ENCODE data around the gene KRT17.
"Not testable (repeated sequence)": the region's sequence is repeated elsewhere in the genome, so short reads cannot be mapped to it uniquely, and the experiment has no call there.

The KRT17 gene

DNA sequence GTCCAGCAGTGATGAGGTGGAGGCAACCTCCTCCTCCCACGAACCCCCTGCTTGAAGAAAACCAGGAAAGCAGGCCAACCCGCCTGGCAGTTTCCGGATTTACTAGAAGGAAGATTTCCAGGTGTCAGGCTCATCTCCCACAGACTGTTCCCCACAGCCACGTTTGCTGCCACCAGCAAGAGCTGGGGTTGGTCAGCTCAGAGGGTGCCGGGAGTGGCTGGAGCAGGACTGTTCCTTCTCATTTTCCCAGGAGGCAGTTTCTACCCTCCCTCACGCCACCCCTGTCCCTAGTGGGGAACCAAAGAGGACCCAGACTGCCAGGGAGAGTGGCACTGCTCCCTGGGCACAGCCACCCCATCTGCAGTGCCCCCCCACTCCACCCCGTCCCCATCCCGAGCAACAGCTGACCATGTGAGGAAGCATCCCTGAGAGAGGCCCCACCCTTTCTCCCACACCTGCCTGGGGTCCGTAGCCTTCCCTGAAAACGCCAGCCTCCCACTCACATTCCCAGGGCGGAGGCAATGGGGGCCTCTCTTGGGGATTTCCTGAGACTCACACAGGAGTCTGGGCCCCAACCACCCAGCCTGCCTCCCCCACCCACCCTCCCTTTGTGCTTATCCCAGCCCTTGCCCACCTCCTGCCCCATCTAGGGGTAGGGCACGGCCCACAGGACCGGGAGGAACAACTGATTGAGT, 5.9 kb downstream of the KRT17 start:
- no peak for DNase-seq (ENCODE audit: low read depth)
- TF ChIP-seq, protein P1, sequence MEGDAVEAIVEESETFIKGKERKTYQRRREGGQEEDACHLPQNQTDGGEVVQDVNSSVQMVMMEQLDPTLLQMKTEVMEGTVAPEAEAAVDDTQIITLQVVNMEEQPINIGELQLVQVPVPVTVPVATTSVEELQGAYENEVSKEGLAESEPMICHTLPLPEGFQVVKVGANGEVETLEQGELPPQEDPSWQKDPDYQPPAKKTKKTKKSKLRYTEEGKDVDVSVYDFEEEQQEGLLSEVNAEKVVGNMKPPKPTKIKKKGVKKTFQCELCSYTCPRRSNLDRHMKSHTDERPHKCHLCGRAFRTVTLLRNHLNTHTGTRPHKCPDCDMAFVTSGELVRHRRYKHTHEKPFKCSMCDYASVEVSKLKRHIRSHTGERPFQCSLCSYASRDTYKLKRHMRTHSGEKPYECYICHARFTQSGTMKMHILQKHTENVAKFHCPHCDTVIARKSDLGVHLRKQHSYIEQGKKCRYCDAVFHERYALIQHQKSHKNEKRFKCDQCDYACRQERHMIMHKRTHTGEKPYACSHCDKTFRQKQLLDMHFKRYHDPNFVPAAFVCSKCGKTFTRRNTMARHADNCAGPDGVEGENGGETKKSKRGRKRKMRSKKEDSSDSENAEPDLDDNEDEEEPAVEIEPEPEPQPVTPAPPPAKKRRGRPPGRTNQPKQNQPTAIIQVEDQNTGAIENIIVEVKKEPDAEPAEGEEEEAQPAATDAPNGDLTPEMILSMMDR (IDR thresholded peaks at IDR 0.05; ENCODE audit: control insufficient read depth, extremely low read depth, insufficient read depth): no peak
- H3K4me3 ChIP-seq (ENCODE audit: low read depth, low read length): no peak overlapping the region

DNA sequence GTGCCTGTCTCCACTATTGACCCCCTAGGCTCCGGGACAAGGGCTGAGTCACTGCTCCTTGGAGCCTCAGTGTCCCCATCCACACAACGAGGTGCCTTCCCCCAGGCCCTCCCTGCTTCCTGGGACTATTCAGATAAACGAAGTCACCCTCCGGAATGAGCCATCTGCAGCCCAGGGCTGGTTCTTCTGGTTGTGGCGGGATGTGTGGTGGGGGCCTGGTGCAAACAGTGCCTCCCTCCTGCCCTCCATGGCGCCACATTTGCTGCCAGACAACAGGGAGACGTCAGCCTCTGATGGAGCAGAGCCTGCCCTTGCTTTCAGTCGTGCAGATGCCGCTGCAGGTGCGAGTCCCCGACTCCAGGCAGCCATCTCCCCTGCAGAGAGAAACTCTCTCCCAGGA, 6.7 kb downstream of the KRT17 start:
- no peak for DNase-seq (ENCODE audit: low read depth)
- no peak overlapping the region for H3K4me3 ChIP-seq (ENCODE audit: low read depth, low read length)
- TF ChIP-seq, protein P1 (IDR thresholded peaks at IDR 0.05; ENCODE audit: control insufficient read depth, extremely low read depth, insufficient read depth): no peak

DNA sequence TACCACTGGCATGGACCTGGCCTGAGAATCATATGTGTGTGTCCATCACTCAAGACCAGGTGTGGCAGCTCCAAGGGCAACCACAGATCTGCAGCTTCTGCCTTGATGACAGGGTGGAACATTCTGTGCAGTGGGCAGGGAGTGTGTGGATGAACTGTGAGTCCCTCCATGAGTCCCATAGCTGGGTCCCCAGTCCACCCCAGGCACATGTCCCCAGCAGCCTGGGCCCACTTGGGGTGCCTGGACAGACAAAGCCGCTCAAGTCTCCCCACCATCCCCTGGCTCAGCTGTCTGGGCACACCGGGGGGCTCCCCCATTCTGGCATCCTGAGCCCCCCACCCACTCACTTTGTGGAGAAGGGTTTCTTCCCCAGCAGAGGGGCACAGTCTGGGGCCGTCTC, 7.2 kb downstream of the KRT17 start:
- TF ChIP-seq, protein P1 (IDR thresholded peaks at IDR 0.05; ENCODE audit: control insufficient read depth, extremely low read depth, insufficient read depth): no peak

DNA sequence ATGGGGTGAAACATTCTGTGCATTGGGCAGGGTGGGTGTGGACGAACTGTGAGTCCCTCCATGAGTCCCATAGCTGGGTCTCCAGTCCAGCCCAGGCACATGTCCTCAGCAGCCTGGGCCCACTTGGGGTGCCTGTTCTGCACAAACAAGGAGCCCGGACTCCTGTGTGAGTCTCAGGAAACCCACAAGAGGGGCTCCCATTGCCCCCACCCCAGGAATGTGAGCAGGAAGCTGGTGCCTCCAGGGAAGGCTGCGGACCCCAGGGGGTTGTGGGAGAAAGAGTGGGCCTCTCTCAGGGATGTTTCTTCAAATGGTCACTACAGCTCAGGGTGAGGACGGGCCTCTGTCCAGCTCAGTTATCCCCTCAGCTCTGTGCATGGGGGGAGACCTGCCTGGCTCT, 7.9 kb downstream of the KRT17 start:
- not testable (repeated sequence) for H3K4me3 ChIP-seq (ENCODE audit: low read depth, low read length); DNase-seq (ENCODE audit: low read depth)

More for the DNA sequence above, 7.2 kb downstream of the KRT17 start:
- DNase-seq (ENCODE audit: low read depth): no peak
- no peak overlapping the region for H3K4me3 ChIP-seq (ENCODE audit: low read depth, low read length)

DNA sequence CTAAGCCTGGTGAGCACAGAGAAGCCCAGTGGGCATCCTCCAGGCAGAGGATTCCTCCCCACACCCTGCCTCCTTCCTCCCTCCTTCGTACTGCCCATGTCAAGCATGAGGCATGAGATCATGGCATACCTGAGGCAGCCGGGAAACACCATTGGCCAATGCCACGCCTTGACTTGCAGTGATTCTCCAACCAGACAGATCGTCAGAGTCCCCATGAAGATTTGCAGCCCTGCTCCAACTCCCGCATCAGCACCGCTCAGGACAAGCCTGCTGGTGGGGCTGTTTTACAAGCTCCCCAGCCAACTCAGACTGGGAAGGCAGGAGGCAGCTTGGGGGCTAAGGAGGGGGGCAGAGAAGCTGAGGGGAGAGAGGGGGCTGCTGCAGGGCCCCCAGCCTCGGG, 8.9 kb downstream of the KRT17 start:
- H3K4me3 ChIP-seq (ENCODE audit: low read depth, low read length): no peak overlapping the region
- DNase-seq (ENCODE audit: low read depth): no peak
- TF ChIP-seq, protein P1 (IDR thresholded peaks at IDR 0.05; ENCODE audit: control insufficient read depth, extremely low read depth, insufficient read depth): no peak

DNA sequence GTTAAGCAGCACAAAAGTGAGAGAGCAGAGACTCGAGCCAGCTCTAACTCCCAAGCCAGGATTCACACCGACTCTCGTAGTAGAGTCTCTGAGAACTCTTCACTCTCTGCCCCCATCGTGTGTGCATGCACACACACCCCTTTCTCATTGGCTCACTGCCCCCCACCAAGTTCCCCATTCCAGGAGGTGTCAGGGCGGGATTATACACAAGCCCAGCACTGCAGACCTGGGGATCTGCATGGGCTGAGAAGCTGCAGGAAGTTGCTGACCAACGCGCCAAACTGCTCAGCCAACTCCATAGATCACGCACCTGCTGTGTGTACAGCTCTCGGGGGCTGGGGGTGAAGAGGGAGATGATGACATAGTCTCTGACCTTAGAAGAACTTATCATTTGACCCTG, 9.6 kb downstream of the KRT17 start:
- DNase-seq (ENCODE audit: low read depth); H3K4me3 ChIP-seq (ENCODE audit: low read depth, low read length): not testable (repeated sequence)

DNA sequence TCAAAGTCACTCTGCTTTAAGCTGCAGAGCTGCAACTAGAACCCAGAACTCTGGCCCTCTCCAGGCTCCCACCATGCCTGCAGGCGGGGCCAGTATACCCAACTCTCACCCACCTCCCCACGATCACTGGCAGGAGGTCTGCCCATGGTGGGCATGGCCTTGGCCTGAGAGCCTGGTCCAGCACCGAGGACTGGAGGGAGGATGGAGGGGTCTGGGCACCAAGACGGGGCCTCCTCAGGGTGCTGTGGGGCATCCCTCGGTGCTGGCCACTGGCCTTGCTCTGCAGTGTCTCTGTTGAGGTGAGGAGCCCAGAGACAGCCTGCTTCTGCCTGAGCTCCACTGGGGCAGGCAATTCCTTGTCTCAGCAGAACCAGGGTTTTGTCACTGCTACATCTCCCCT, 10.3 kb downstream of the KRT17 start:
- no peak for DNase-seq (ENCODE audit: low read depth)
- TF ChIP-seq, protein P1 (IDR thresholded peaks at IDR 0.05; ENCODE audit: control insufficient read depth, extremely low read depth, insufficient read depth): no peak
- no peak overlapping the region for H3K4me3 ChIP-seq (ENCODE audit: low read depth, low read length)

DNA sequence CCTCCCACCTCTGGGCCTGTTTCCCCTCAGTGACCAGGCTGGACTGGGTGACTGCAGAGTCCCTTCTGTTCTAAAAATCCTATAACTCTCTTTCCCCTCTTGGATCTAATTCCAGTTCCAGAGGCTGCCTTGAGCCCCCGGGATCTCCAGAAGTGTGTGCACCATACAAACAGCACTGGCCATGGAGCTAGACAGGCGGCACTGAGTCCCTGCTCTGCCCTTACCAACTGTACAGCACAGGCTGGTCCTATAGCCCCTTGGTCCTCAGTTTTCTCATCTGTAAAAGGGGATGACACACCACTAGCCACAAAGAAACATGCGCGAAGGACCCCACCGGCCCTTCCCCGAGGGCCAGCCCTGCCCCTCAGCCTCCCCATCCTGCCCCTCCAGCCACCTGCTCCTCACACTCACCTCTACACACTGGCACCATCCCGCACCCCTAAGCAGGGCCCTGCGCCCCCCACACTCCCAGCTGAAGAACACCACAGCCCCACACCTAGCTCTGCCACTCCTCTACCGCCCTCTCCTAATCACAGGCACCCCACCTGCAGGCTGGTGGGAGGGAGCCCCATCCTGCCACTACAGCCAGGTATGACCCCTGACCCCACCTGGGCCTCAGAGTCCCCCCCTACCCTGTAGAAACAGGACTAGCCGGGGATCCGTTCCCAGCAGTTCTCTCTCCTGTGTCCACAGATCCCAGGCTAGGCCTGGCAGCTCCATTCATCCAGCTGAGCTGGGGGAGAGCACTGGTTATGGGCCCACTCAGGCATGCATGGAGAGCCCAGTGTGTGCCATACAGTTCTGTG, 10.9 kb downstream of the KRT17 start:
- no peak for DNase-seq (ENCODE audit: low read depth)
- TF ChIP-seq, protein P1 (IDR thresholded peaks at IDR 0.05; ENCODE audit: control insufficient read depth, extremely low read depth, insufficient read depth): no peak

DNA sequence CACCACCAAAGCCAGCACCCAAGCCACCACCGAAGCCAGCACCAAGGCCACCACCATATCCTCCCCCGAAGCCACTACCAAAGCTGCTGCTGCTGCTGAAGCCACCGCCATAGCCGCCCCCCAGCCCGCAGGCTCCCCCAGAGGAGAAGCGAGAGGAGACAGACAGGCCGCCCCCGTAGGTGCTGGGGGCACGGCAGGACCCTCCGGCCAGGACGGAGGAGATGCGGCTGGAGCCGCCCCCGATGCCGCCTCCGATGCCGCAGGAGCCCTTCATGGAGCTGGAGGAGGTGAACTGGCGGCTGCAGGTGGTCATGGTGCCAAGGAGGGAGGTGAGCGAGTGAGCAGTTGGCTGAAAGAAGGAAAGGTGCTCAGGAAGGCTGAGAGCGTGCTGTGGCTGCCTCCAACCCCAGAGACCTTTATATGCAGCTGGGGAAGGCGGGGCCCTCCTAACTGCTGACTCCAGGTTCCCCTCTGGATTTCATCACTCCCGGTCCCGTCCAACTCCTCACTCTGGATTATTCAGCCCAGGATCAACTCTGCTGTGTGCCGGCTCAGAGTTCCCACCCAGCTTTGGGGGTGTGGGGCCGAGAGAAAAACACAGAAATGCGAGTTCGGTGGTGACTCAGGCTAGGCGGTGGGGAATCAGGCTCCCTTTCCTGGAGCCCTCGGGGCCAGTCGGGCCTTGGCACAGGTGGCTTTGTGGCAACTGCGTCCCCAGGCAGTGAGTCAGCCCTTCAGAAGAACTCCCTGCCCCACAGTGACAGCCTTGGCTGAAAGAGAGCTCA, 11.8 kb downstream of the KRT17 start, which contains the start of gene KRT16:
KRT16 (minus strand) TSS at position 392 of the 785 bp plus-strand sequence; CDS start at position 313, 79 bp downstream.
- not testable (repeated sequence) for H3K4me3 ChIP-seq (ENCODE audit: low read depth, low read length); DNase-seq (ENCODE audit: low read depth)

More for the DNA sequence above, 10.9 kb downstream of the KRT17 start:
- no peak overlapping the region for H3K4me3 ChIP-seq (ENCODE audit: low read depth, low read length)
